Measurements from ENCODE around the gene ZNF107. TPM values are rescaled to one million over a fixed set of nuclear protein-coding genes. Genes with fewer than 3 reads are reported as not detected.

The ZNF107 gene
- total RNA-seq, 1 experiment from 2014 or later, result 24.7 TPM

DNA sequence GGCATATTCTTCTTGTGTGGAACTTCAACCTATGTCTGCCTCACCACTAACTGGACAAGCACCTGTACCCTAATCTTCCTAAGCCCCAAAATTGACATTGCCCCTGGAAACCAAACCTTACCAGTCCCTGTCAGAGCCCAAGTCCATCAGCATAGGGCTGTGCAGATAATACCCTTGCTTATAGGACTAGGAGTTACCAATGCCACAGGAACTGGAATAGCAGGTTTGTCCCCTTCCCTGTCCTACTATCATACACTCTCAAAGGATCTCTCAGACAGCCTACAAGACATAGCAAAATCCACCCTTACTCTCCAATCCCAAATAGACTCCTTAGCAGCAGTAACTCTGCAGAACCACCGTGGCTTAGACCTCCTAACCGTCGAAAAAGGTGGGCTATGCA lies 19.8 kb downstream of the ZNF107 start:
- no peak overlapping the region for H3K4me3 Mint-ChIP-seq
- Histone ChIP-seq H2BK120ac (ENCODE audit: low read depth, low read length, poor library complexity, severe bottlenecking) (no peak overlapping the region), H2BK5ac (ENCODE audit: insufficient read length, low read length) (no peak overlapping the region), H3K23ac (ENCODE audit: insufficient read length, low read depth, low read length) (no peak overlapping the region), H3K4ac (ENCODE audit: low read depth, low read length) (no peak overlapping the region), H3K27ac (ENCODE audit: insufficient read length, low read depth, low read length) (no peak overlapping the region), H4K8ac (replicated peaks; ENCODE audit: insufficient read length, low read depth, low read length) (no peak overlapping the region), H3K9ac (ENCODE audit: extremely low read depth, insufficient read length, low read length) (no peak overlapping the region), H3K18ac (ENCODE audit: insufficient read length, low read depth, low read length) (no peak overlapping the region), H3K4me2 (ENCODE audit: insufficient read depth, insufficient read length, low read length) (no peak overlapping the region), H3T11ph (ENCODE audit: low read length) (no peak overlapping the region), H2AK5ac (ENCODE audit: insufficient read length, low read length) (no peak overlapping the region), H3K79me1 (ENCODE audit: insufficient read depth, low read depth, low read length, poor library complexity, severe bottlenecking) (peaks cover 12% of the 10 kb centered on the region), H3K79me2 (ENCODE audit: insufficient read depth, low read length) (peaks cover 2% of the 10 kb centered on the region; the same call in 1 of the 2 replicates), H3K4me1 (ENCODE audit: insufficient read depth, low read length) (no peaks in the 10 kb centered on the region), H3K9me3 (ENCODE audit: control insufficient read depth, low read depth, low read length) (no peaks in the 10 kb centered on the region), H4K5ac (ENCODE audit: insufficient read length, low read depth, low read length) (no peak overlapping the region), H3K23me2 (ENCODE audit: insufficient read length, low read depth, low read length, poor library complexity, severe bottlenecking) (no peaks in the 10 kb centered on the region), H2AFZ (ENCODE audit: low read length) (no peak overlapping the region), H3K56ac (ENCODE audit: insufficient read length, low read depth, low read length) (no peak overlapping the region), H3K27me3 (ENCODE audit: insufficient read depth, low read length) (no peaks in the 10 kb centered on the region), H2BK20ac (ENCODE audit: low read depth, low read length, poor library complexity, severe bottlenecking) (no peak overlapping the region), H2BK12ac (ENCODE audit: insufficient read length, low read depth, low read length) (no peak overlapping the region), H3K14ac (ENCODE audit: insufficient read depth, low read length) (no peak overlapping the region), H4K91ac (ENCODE audit: insufficient read length, low read depth, low read length) (no peak overlapping the region), H2BK15ac (ENCODE audit: low read depth, low read length) (no peak overlapping the region), H4K20me1 (ENCODE audit: control insufficient read depth, insufficient read depth, insufficient read length) (no peaks in the 10 kb centered on the region)
- TF ChIP-seq, protein P1, sequence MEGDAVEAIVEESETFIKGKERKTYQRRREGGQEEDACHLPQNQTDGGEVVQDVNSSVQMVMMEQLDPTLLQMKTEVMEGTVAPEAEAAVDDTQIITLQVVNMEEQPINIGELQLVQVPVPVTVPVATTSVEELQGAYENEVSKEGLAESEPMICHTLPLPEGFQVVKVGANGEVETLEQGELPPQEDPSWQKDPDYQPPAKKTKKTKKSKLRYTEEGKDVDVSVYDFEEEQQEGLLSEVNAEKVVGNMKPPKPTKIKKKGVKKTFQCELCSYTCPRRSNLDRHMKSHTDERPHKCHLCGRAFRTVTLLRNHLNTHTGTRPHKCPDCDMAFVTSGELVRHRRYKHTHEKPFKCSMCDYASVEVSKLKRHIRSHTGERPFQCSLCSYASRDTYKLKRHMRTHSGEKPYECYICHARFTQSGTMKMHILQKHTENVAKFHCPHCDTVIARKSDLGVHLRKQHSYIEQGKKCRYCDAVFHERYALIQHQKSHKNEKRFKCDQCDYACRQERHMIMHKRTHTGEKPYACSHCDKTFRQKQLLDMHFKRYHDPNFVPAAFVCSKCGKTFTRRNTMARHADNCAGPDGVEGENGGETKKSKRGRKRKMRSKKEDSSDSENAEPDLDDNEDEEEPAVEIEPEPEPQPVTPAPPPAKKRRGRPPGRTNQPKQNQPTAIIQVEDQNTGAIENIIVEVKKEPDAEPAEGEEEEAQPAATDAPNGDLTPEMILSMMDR (conservative IDR thresholded peaks at IDR 0.05), result no peak
- no CpG with 5 or more reads among the region's 3 CpGs for WGBS (ENCODE audit: extremely low coverage, insufficient read length, low lambda C conversion rate)
- no peaks in the 10 kb centered on the region for H3K27me3 Mint-ChIP-seq (ENCODE audit: low read depth)
- no peak for DNase-seq
- H3K36me3 Mint-ChIP-seq (ENCODE audit: insufficient read depth in 1 of 3, low read depth in 3 of 3), result peaks cover 0 to 19% (median 3%) of the 10 kb centered on the region in 3 experiments; a peak in 5 of 7 replicates
- no peaks in the 10 kb centered on the region for H3K4me1 Mint-ChIP-seq
- 0 out of 7 replicates have a peak overlapping the region, but pooled peaks of 1 of the 3 experiments have one; percentile 26 for H3K27ac Mint-ChIP-seq
- peaks cover 0 to 48% of the 10 kb centered on the region in 2 experiments; a peak in 3 of 5 replicates for H3K9me3 Mint-ChIP-seq

Measured in H9 (cell line).